ENCODE data around the gene MPIG6B.
"Not testable (repeated sequence)": the region's sequence is repeated elsewhere in the genome, so short reads cannot be mapped to it uniquely, and the experiment has no call there.

Gene MPIG6B

GRCh38 chr6:31706599-31706998 is 16.6 kb upstream of the MPIG6B start, which contains the start of gene LY6G6F:
Gene LY6G6F, plus strand, starts transcription at chr6:31706866. Its CDS starts 41 bp downstream, at chr6:31706907.
- Mint-ChIP-seq H3K9me3 (no peaks in the 10 kb centered on the region), H3K27ac (no peak within 1 kb of the TSS), H3K4me3 (no peak within 1 kb of the TSS), H3K27me3 (no peaks in the 10 kb centered on the region), H3K36me3 (ENCODE audit: insufficient read depth) (peaks cover 7% of the 10 kb centered on the region), H3K4me1 (ENCODE audit: low read depth in 2 of 2) (peaks cover 20 to 24% of the 10 kb centered on the region in 2 donors)
- ATAC-seq (replicated peaks) (no peak), DNase-seq (no peak)

GRCh38 chr6:31707701-31708100 is 15.5 kb upstream of the MPIG6B start:
- no peak for ATAC-seq (replicated peaks)
- H3K27ac Mint-ChIP-seq: no peak overlapping the region
- no peaks in the 10 kb centered on the region for H3K9me3 Mint-ChIP-seq

GRCh38 chr6:31708224-31708623 is 14.9 kb upstream of the MPIG6B start:
- DNase-seq (no peak), ATAC-seq (replicated peaks) (no peak)
- no peaks in the 10 kb centered on the region for H3K9me3 Mint-ChIP-seq
- peaks cover 0 to 7% of the 10 kb centered on the region in 2 donors for H3K27me3 Mint-ChIP-seq
- H3K36me3 Mint-ChIP-seq (ENCODE audit: insufficient read depth): no peaks in the 10 kb centered on the region
- peaks cover 14 to 17% of the 10 kb centered on the region in 2 donors for H3K4me1 Mint-ChIP-seq (ENCODE audit: low read depth in 2 of 2)
- no peak overlapping the region for H3K27ac Mint-ChIP-seq
- no peak overlapping the region for H3K4me3 Mint-ChIP-seq

More at GRCh38 chr6:31707701-31708100, 15.5 kb upstream of the MPIG6B start:
- Mint-ChIP-seq H3K27me3 (peaks cover 0 to 6% of the 10 kb centered on the region in 2 donors), H3K4me3 (no peak overlapping the region), H3K4me1 (ENCODE audit: low read depth in 2 of 2) (peaks cover 15 to 18% of the 10 kb centered on the region in 2 donors), H3K36me3 (ENCODE audit: insufficient read depth) (no peaks in the 10 kb centered on the region)
- no peak for DNase-seq

GRCh38 chr6:31709157-31709556 is 14.0 kb upstream of the MPIG6B start:
- not testable (repeated sequence) for H3K27ac Mint-ChIP-seq, H3K27me3 Mint-ChIP-seq
- peaks cover 13 to 14% of the 10 kb centered on the region in 2 donors for H3K4me1 Mint-ChIP-seq (ENCODE audit: low read depth in 2 of 2)

GRCh38 chr6:31710523-31711219 is 12.5 kb upstream of the MPIG6B start:
- Mint-ChIP-seq H3K4me1 (ENCODE audit: low read depth in 2 of 2) (peaks cover 13 to 14% of the 10 kb centered on the region in 2 donors), H3K4me3 (peak overlapping the region in 1 of 2 donors; percentile 9), H3K9me3 (no peaks in the 10 kb centered on the region), H3K27ac (peak overlapping the region; percentile 11 to 52), H3K27me3 (peaks cover 0 to 7% of the 10 kb centered on the region in 2 donors), H3K36me3 (ENCODE audit: insufficient read depth) (no peaks in the 10 kb centered on the region)
- DNase-seq: no peak
- ATAC-seq (replicated peaks): no peak

More at GRCh38 chr6:31709157-31709556, 14.0 kb upstream of the MPIG6B start:
- not testable (repeated sequence) for H3K4me3 Mint-ChIP-seq; ATAC-seq (replicated peaks); H3K36me3 Mint-ChIP-seq (ENCODE audit: insufficient read depth); DNase-seq; H3K9me3 Mint-ChIP-seq

- Mint-ChIP-seq H3K27me3 (peaks cover 0 to 7% of the 10 kb centered on the region in 2 donors), H3K27ac (peak overlapping the region; percentile 11 to 52), H3K4me3 (peak overlapping the region in 1 of 2 donors; percentile 9), H3K36me3 (ENCODE audit: insufficient read depth) (no peaks in the 10 kb centered on the region), H3K4me1 (ENCODE audit: low read depth in 2 of 2) (peaks cover 13 to 14% of the 10 kb centered on the region in 2 donors), H3K9me3 (no peaks in the 10 kb centered on the region)
- peak; percentile 51 for ATAC-seq (replicated peaks)
- DNase-seq: no peak
Measured at GRCh38 chr6:31711233-31711632, 11.9 kb upstream of the MPIG6B start.

- peak overlapping the region; percentile 71 to 78 for H3K27ac Mint-ChIP-seq
- H3K4me1 Mint-ChIP-seq (ENCODE audit: low read depth in 2 of 2): peaks cover 13 to 14% of the 10 kb centered on the region in 2 donors
- no peak overlapping the region for H3K4me3 Mint-ChIP-seq
Measured at GRCh38 chr6:31712296-31712695, 10.9 kb upstream of the MPIG6B start.

GRCh38 chr6:31713465-31713864 is 9.7 kb upstream of the MPIG6B start:
- no peak overlapping the region for H3K4me3 Mint-ChIP-seq
- DNase-seq: no peak
- no peak for ATAC-seq (replicated peaks)
- no peaks in the 10 kb centered on the region for H3K36me3 Mint-ChIP-seq (ENCODE audit: insufficient read depth)
- peaks cover 0 to 7% of the 10 kb centered on the region in 2 donors for H3K27me3 Mint-ChIP-seq
- H3K9me3 Mint-ChIP-seq: no peaks in the 10 kb centered on the region
- peaks cover 13 to 14% of the 10 kb centered on the region in 2 donors for H3K4me1 Mint-ChIP-seq (ENCODE audit: low read depth in 2 of 2)
- peak overlapping the region in 1 of 2 donors; percentile 41 for H3K27ac Mint-ChIP-seq

More at GRCh38 chr6:31712296-31712695, 10.9 kb upstream of the MPIG6B start:
- Mint-ChIP-seq H3K36me3 (ENCODE audit: insufficient read depth) (no peaks in the 10 kb centered on the region), H3K9me3 (no peaks in the 10 kb centered on the region), H3K27me3 (peaks cover 0 to 7% of the 10 kb centered on the region in 2 donors)
- ATAC-seq (replicated peaks) (peak; percentile 54), DNase-seq (no peak)

- Mint-ChIP-seq H3K36me3 (ENCODE audit: insufficient read depth) (no peaks in the 10 kb centered on the region), H3K9me3 (no peaks in the 10 kb centered on the region), H3K4me3 (no peak overlapping the region), H3K27ac (peak overlapping the region in 1 of 2 donors; percentile 16), H3K4me1 (ENCODE audit: low read depth in 2 of 2) (peaks cover 14 to 15% of the 10 kb centered on the region in 2 donors), H3K27me3 (peaks cover 0 to 7% of the 10 kb centered on the region in 2 donors)
- ATAC-seq (replicated peaks): no peak
- no peak for DNase-seq
Measured at GRCh38 chr6:31713991-31714684, 9.0 kb upstream of the MPIG6B start.

- no peaks in the 10 kb centered on the region for H3K36me3 Mint-ChIP-seq (ENCODE audit: insufficient read depth)
Measured at GRCh38 chr6:31715022-31715958, 7.9 kb upstream of the MPIG6B start, which contains the start of gene LY6G6D. Gene LY6G6D, plus strand, starts transcription at chr6:31715348. Its CDS starts 8 bp downstream, at chr6:31715356.

GRCh38 chr6:31717499-31718222 is 5.5 kb upstream of the MPIG6B start:
- H3K36me3 Mint-ChIP-seq (ENCODE audit: insufficient read depth): peaks cover 3% of the 10 kb centered on the region
- H3K27me3 Mint-ChIP-seq: peaks cover 0 to under 1% of the 10 kb centered on the region in 2 donors
- DNase-seq (no peak), ATAC-seq (replicated peaks) (no peak)
- H3K27ac Mint-ChIP-seq: no peak overlapping the region
- H3K4me1 Mint-ChIP-seq (ENCODE audit: low read depth in 2 of 2): peaks cover 0 to 2% of the 10 kb centered on the region in 2 donors
- H3K9me3 Mint-ChIP-seq: no peaks in the 10 kb centered on the region
- no peak overlapping the region for H3K4me3 Mint-ChIP-seq

More at GRCh38 chr6:31715022-31715958, 7.9 kb upstream of the MPIG6B start, which contains the start of gene LY6G6D:
- DNase-seq (no peak), ATAC-seq (replicated peaks) (no peak)
- H3K27me3 Mint-ChIP-seq: peaks cover 0 to 7% of the 10 kb centered on the region in 2 donors
- H3K4me1 Mint-ChIP-seq (ENCODE audit: low read depth in 2 of 2): peaks cover 14 to 15% of the 10 kb centered on the region in 2 donors
- H3K27ac Mint-ChIP-seq: peak within 1 kb of the TSS in 1 of 2 donors; percentile 16
- H3K4me3 Mint-ChIP-seq: no peak within 1 kb of the TSS
- no peaks in the 10 kb centered on the region for H3K9me3 Mint-ChIP-seq

- ATAC-seq (replicated peaks) (no peak), DNase-seq (no peak)
- Mint-ChIP-seq H3K9me3 (no peaks in the 10 kb centered on the region), H3K4me1 (ENCODE audit: low read depth in 2 of 2) (peaks cover 0 to 3% of the 10 kb centered on the region in 2 donors), H3K4me3 (no peak overlapping the region), H3K36me3 (ENCODE audit: insufficient read depth) (peaks cover 3% of the 10 kb centered on the region), H3K27ac (no peak overlapping the region), H3K27me3 (no peaks in the 10 kb centered on the region)
Measured at GRCh38 chr6:31718265-31718664, 4.9 kb upstream of the MPIG6B start.
